Activated B cell treated with CpG ODN at 0.5 μM for 24 hours (primary cell): ENCODE results near the gene WDR86. TPM values are rescaled to one million over a fixed set of nuclear protein-coding genes. Genes with fewer than 3 reads are reported as not detected.

ENCODE experiments used
- ATAC-seq: fragments of 200-7000 bp; cut with Tn5 transposase; one replicate; pipeline ENCODE4 v1.10.0; 2021; ENCODE audit warnings: low read depth, mild to moderate bottlenecking, moderate library complexity
- CTCF ChIA-PET: fragments of 350-600 bp; sonication (Branson Sonifier 250); formaldehyde crosslinking; loops from one replicate; lab custom pipeline; 2021; ENCODE audit warnings: antibody characterized with exemption; lab: Charles Lee
- POLR2A ChIA-PET: fragments of 350-600 bp; sonication (Branson Sonifier 250); formaldehyde crosslinking; loops from one replicate; lab custom pipeline; 2021; ENCODE audit warnings: antibody characterized with exemption; lab: Charles Lee
- DNase-seq: peaks from one replicate; pipeline ENCODE4 v3.0.0; 2022
- H3K27ac Mint-ChIP-seq: one replicate; pipeline ENCODE4 v1.8.0; 2020; ENCODE audit warnings: mixed read lengths
- H3K27me3 Mint-ChIP-seq: one replicate; pipeline ENCODE4 v1.8.0; 2021; ENCODE audit warnings: mixed read lengths
- H3K36me3 Mint-ChIP-seq: one replicate; pipeline ENCODE4 v1.8.0; 2021; ENCODE audit warnings: low read depth, mixed read lengths
- H3K4me1 Mint-ChIP-seq: one replicate; pipeline ENCODE4 v1.8.0; 2021; ENCODE audit warnings: mixed read lengths
- H3K4me3 Mint-ChIP-seq: one replicate; pipeline ENCODE4 v1.8.0; 2020; ENCODE audit warnings: mild to moderate bottlenecking, mixed read lengths
- H3K9me3 Mint-ChIP-seq: one replicate; pipeline ENCODE4 v1.8.0; 2020; ENCODE audit warnings: mixed read lengths
- intact Hi-C: fragments of 100-400 bp; cut with micrococcal nuclease; formaldehyde crosslinking; loops from one replicate; pipeline ENCODE4 v1.15.1; 2024
- total RNA-seq: library from RNA; stranded (reverse); gene quantifications from 2 replicates; pipeline ENCODE4 v1.2.3, GENCODE V29; 2022
- TF ChIP-seq, protein P1 (sequence below): fragments of 200-600 bp; IDR thresholded peaks from one replicate; pipeline ENCODE4 v1.8.0; 2022; ENCODE audit warnings: antibody characterized with exemption, mild to moderate bottlenecking

Gene WDR86
- total RNA-seq, 1 donor from 2014 or later, result 0.33 TPM

DNA sequence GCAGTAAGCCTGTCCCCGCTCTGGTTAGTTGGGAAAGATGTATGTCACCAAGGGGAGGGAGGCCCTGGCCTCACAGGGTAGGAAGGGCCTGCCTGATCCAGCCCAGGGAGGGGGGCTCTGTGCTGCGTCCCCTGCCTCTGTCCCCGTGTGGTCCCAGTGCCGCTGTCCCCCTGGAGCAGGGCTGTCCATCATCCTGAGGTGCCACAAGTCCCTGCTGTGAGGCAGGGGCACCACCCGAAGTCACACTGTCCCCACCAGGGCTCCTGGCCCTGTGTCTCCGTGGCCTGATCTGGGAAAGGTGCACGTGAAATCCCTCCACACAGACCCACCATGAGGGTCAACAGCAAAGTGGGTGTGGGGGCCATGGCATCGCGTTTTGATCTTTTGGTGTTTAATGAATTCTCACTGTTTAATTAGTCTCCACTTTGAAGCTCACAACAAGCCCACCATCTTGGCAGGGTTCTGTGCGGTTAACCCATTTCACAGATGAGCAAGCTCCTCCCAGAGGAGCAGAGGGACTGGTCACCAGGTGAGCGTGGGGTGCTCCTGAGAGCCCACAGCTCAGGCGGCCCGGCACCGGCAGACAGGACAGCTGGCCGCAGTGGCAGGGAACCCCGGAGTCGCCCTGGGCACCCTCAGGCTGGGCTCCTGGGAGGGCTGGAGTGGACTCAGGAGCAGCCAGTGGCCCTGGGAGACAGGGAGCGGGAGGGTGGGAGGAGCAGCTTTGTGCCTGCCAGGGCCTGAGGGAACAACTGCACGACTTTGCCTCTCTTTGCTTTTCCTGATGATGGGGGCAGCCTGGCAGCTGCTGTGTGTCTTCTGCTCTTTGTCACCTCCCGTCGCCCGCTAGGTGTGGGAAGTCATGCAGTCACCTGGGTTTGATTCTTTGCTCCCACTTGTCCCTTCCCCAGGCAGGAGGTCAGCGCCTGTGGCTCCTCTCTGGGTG lies 42.1 kb upstream of the WDR86 start:
- Mint-ChIP-seq H3K4me3 (no peak overlapping the region), H3K9me3 (no peaks in the 10 kb centered on the region), H3K36me3 (no peaks in the 10 kb centered on the region), H3K27ac (no peak overlapping the region), H3K27me3 (peaks cover 5% of the 10 kb centered on the region), H3K4me1 (peaks cover 3% of the 10 kb centered on the region)
- CTCF ChIA-PET, result no interaction called here
- POLR2A ChIA-PET, result no interaction called here
- TF ChIP-seq, protein P1, sequence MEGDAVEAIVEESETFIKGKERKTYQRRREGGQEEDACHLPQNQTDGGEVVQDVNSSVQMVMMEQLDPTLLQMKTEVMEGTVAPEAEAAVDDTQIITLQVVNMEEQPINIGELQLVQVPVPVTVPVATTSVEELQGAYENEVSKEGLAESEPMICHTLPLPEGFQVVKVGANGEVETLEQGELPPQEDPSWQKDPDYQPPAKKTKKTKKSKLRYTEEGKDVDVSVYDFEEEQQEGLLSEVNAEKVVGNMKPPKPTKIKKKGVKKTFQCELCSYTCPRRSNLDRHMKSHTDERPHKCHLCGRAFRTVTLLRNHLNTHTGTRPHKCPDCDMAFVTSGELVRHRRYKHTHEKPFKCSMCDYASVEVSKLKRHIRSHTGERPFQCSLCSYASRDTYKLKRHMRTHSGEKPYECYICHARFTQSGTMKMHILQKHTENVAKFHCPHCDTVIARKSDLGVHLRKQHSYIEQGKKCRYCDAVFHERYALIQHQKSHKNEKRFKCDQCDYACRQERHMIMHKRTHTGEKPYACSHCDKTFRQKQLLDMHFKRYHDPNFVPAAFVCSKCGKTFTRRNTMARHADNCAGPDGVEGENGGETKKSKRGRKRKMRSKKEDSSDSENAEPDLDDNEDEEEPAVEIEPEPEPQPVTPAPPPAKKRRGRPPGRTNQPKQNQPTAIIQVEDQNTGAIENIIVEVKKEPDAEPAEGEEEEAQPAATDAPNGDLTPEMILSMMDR, result no peak
- ATAC-seq, result no peak
- intact Hi-C loops, result no loop called here
- no peak for DNase-seq

DNA sequence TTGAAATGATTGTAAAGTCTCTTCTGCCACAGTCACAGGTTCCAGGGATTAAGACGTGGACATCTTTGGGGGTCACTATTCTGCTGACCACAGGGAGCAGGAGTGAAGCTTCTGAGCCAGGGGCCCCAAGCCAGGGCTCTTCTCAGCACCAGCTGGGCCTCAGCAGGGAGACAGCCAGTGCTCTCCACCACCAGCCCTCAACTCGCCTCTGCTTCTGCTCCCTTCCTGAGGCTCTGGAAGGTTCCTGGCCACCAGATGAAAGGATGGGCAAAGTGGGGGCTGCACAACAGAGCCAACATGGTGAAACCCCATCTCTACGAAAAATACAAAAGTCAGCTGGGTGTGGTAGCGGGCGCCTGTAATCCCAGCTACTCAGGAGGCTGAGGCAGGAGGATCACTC lies 41.3 kb upstream of the WDR86 start:
- TF ChIP-seq, protein P1, result no peak
- Mint-ChIP-seq H3K27ac (no peak overlapping the region), H3K4me1 (peaks cover 3% of the 10 kb centered on the region), H3K9me3 (no peaks in the 10 kb centered on the region), H3K36me3 (no peaks in the 10 kb centered on the region), H3K4me3 (no peak overlapping the region), H3K27me3 (peaks cover 7% of the 10 kb centered on the region)
- ATAC-seq (no peak), DNase-seq (no peak)
- CTCF ChIA-PET, result no interaction called here
- POLR2A ChIA-PET, result no interaction called here
- intact Hi-C loops, result no loop called here

DNA sequence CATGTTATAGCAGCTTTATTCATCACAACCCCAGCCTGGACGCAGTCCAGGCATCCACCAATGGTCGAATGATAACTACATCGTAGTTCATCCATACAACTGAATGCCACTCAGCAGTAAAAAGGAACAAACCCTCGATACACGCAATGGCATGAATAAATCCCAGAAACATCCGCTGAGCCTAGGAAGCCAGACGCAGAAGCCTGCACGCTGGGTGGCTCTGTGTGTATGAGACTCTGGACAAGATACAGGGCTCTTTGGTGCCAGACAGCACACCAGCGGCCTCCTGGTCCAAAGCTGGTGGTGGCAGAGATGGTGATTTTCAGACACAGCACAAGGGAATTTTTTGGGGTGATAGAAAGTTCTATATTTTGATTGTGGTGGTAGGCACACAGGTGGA lies 40.2 kb upstream of the WDR86 start:
- H3K27me3 Mint-ChIP-seq, result peaks cover 13% of the 10 kb centered on the region
- H3K36me3 Mint-ChIP-seq, result no peaks in the 10 kb centered on the region
- ChIA-PET POLR2A (no interaction called here), CTCF (interaction anchor here (0.7 to 4.4 kb wide), 6 partner anchors 10 to 309 kb away, joined by 3 to 77 read pairs (median 11); partner anchors contain the start of gene CRYGN)
- ATAC-seq (no peak), DNase-seq (no peak)
- TF ChIP-seq, protein P1, result no peak
- H3K4me1 Mint-ChIP-seq, result peaks cover 3% of the 10 kb centered on the region
- no peaks in the 10 kb centered on the region for H3K9me3 Mint-ChIP-seq
- no peak overlapping the region for H3K4me3 Mint-ChIP-seq
- H3K27ac Mint-ChIP-seq, result no peak overlapping the region
- intact Hi-C loops, result loop anchor here (2.0 to 5.0 kb wide), 2 partner anchors 49 to 68 kb away; no protein-coding TSS in a partner anchor

DNA sequence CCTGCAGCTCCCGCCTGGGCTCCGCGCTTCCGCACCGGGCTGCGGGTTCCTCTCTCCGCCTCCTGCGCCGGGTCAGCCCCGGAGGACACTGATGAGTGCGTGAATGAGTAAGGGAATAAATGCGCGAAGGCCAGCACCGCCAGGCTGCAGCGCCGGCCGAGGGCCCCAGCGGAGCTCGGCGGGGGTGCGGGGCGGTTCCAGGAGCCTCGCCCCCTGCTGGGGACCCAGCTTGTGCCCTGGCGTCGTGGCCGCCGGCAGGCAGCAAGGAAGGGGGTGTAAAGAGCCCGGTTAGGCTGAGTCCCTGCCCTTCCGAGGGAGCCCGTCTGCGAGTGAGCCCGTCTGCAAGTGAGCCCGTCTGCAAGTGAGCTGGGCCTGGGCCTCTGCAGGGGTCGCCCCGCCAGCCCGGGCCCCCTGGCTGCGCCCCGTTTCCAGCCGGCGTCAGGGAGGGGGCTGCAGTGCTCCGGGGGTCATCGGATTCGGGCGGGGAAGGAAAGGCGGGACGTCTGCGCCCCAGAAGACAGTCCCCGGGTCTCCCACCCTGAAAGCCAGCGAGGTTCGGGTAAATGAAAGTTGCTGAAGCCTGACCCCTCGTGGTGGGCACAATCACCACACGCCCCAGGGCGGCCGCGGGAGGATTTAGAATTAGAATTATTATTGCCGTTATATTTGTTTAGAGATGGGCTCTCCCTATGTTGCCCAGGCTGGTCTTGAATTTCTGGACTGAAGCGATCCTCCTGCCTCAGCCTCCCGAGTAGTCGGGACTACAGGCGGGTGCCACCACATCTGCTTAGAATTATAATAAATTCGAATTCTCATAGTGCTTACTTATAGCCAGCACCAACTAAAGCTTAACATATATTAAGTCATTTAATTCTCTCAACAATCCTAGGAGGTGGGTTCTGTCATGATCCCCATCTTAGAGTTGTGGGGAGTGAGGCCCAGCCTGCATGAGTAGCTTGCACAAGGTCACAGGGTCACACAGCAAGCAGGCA lies 38.7 kb upstream of the WDR86 start:
- peaks cover 14% of the 10 kb centered on the region for H3K27me3 Mint-ChIP-seq
- ChIA-PET POLR2A (interaction anchor here (0.6 to 1.0 kb wide), 5 partner anchors 82 to 133 kb away, joined by 3 to 4 read pairs (median 3); no protein-coding TSS in a partner anchor), CTCF (interaction anchor here (0.7 to 4.4 kb wide), 16 partner anchors 11 to 311 kb away, joined by 3 to 77 read pairs (median 4); partner anchors contain the start of gene RHEB)
- TF ChIP-seq, protein P1, result no peak
- H3K4me1 Mint-ChIP-seq, result peaks cover 3% of the 10 kb centered on the region
- intact Hi-C loops, result loop anchor here (1.0 to 5.0 kb wide), 7 partner anchors 48 to 311 kb away; no protein-coding TSS in a partner anchor
- no peaks in the 10 kb centered on the region for H3K36me3 Mint-ChIP-seq
- ATAC-seq (peak; percentile 86), DNase-seq (peak; percentile 70)
- H3K4me3 Mint-ChIP-seq, result peak overlapping the region; percentile 79
- H3K9me3 Mint-ChIP-seq, result no peaks in the 10 kb centered on the region
- H3K27ac Mint-ChIP-seq, result no peak overlapping the region
